C4-2B (cell line): ENCODE results near the gene NDUFA11.

ENCODE experiments used
- CTCF ChIP-seq: fragments of 450-650 bp; conservative IDR thresholded peaks from 2 replicates; pipeline ENCODE4 v1.5.1; 2017; ENCODE audit warnings: mild to moderate bottlenecking
- ZFX ChIP-seq: fragments of 450-650 bp; IDR thresholded peaks from 2 replicates; pipeline ENCODE4 v1.6.1; 2017

GRCh38 chr19:5908773-5909442, 5.3 kb upstream of the NDUFA11 start:
- TF ChIP-seq CTCF (no peak), ZFX (no peak)
